Measurements from ENCODE around the gene F2RL3. TPM values are rescaled to one million over a fixed set of nuclear protein-coding genes. Genes with fewer than 3 reads are reported as not detected.

The F2RL3 gene
- total and polyA plus RNA-seq, 9 of the 15 experiments (the other 6 are each of a cell fraction or from before 2014, with no cell fraction given), result 1.4 to 27.6 (median 11.9) TPM

GRCh38 chr19:16889883-16890460, 1.2 kb downstream of the F2RL3 start (continued):
- no peak for TF ChIP-seq RBM22 (IDR thresholded peaks at IDR 0.05; ENCODE audit: low read depth, low read length, poor library complexity, severe bottlenecking)
- no peak for TF ChIP-seq ILF3 (IDR thresholded peaks at IDR 0.05; ENCODE audit: borderline replicate concordance)
- TF ChIP-seq NBN (IDR thresholded peaks at IDR 0.05; ENCODE audit: low read depth), result no peak
- peak; percentile 93 for TF ChIP-seq ZBTB1 (CRISPR knock-in tag; IDR thresholded peaks at IDR 0.05; ENCODE audit: borderline replicate concordance, low read depth)
- TF ChIP-seq MTA3 (IDR thresholded peaks at IDR 0.05; ENCODE audit: borderline replicate concordance), result peak; percentile 55
- TF ChIP-seq RFX5 (IDR thresholded peaks at IDR 0.05; ENCODE audit: low read depth, low read length), result no peak
- TF ChIP-seq, protein P1, sequence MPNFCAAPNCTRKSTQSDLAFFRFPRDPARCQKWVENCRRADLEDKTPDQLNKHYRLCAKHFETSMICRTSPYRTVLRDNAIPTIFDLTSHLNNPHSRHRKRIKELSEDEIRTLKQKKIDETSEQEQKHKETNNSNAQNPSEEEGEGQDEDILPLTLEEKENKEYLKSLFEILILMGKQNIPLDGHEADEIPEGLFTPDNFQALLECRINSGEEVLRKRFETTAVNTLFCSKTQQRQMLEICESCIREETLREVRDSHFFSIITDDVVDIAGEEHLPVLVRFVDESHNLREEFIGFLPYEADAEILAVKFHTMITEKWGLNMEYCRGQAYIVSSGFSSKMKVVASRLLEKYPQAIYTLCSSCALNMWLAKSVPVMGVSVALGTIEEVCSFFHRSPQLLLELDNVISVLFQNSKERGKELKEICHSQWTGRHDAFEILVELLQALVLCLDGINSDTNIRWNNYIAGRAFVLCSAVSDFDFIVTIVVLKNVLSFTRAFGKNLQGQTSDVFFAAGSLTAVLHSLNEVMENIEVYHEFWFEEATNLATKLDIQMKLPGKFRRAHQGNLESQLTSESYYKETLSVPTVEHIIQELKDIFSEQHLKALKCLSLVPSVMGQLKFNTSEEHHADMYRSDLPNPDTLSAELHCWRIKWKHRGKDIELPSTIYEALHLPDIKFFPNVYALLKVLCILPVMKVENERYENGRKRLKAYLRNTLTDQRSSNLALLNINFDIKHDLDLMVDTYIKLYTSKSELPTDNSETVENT (CRISPR knock-in tag; IDR thresholded peaks at IDR 0.05), result peak; percentile 75; the same call in 1 of the 2 replicates
- TF ChIP-seq MEIS2 (IDR thresholded peaks at IDR 0.05; ENCODE audit: partially characterized antibody), result no peak
- peak; percentile 82 for TF ChIP-seq ZNF583 (CRISPR knock-in tag; IDR thresholded peaks at IDR 0.05)
- no peak for TF ChIP-seq CC2D1A (IDR thresholded peaks at IDR 0.05)
- TF ChIP-seq COPS2 (conservative IDR thresholded peaks at IDR 0.05), result no peak
- no peak for TF ChIP-seq ZNF445 (CRISPR knock-in tag; IDR thresholded peaks at IDR 0.05; ENCODE audit: low read depth)
- TF ChIP-seq TAF1 (IDR thresholded peaks at IDR 0.05; ENCODE audit: control insufficient read depth, extremely low read depth, insufficient read depth, low read length, severe bottlenecking), result no peak
- peak; percentile 95 for TF ChIP-seq FIP1L1 (IDR thresholded peaks at IDR 0.05; ENCODE audit: low read depth, low read length, poor library complexity, severe bottlenecking)
- peak; percentile 83; the same call in 1 of the 2 replicates for TF ChIP-seq ZNF175 (CRISPR knock-in tag; IDR thresholded peaks at IDR 0.05; ENCODE audit: low read depth)
- peak; percentile 53; the same call in 1 of the 2 replicates for TF ChIP-seq CREB3L1 (IDR thresholded peaks at IDR 0.05; ENCODE audit: borderline replicate concordance, low read depth)
- TF ChIP-seq CREB1 (IDR thresholded peaks at IDR 0.05), result peak; percentile 86
- peak; percentile 95 for TF ChIP-seq CREB1 (CRISPR knock-in tag; IDR thresholded peaks at IDR 0.05)
- TF ChIP-seq NFE2 (IDR thresholded peaks at IDR 0.05; ENCODE audit: low read depth), result no peak
- TF ChIP-seq CEBPB (tag; IDR thresholded peaks at IDR 0.05), result no peak
- no peak for TF ChIP-seq ARNT (IDR thresholded peaks at IDR 0.05)
- TF ChIP-seq THRB (CRISPR knock-in tag; conservative IDR thresholded peaks at IDR 0.05), result no peak
- no peak for TF ChIP-seq SMAD1 (IDR thresholded peaks at IDR 0.05; ENCODE audit: low read depth, low read length, partially characterized antibody)
- TF ChIP-seq ZNF311 (CRISPR knock-in tag; IDR thresholded peaks at IDR 0.05), result peak; percentile 60; the same call in 1 of the 2 replicates
- no peak for TF ChIP-seq PTBP1 (IDR thresholded peaks at IDR 0.05; ENCODE audit: low read depth, low read length)
